Measurements from ENCODE around the gene RIMS1.
A peak's percentile ranks its signal among the peaks of the same experiment; 100 is the strongest.

- TF ChIP-seq CTCF (IDR thresholded peaks at IDR 0.05; ENCODE audit: low read length), result peak; percentile 12; the same call in 1 of the 2 replicates
- no peak for TF ChIP-seq EZH2phosphoT487 (IDR thresholded peaks at IDR 0.05; ENCODE audit: low read length)
Measured at GRCh38 chr6:72218125-72218524, 331.8 kb downstream of the RIMS1 start.
